Spleen (tissue), 11 donors: Measurements from ENCODE around the gene TMEM167B. TPM values are rescaled to one million over a fixed set of nuclear protein-coding genes. Genes with fewer than 3 reads are reported as not detected.
"Not testable (repeated sequence)": the region's sequence is repeated elsewhere in the genome, so short reads cannot be mapped to it uniquely, and the experiment has no call there.

Source experiments
- DNase-seq: peaks from one replicate; pipeline ENCODE4 v3.0.0-alpha.2; 2020
- H3K27ac ChIP-seq, 8 donors: fragments of 200-600 bp; sonication (generic) in 7 of 8; 1 replicate in 4 of 8; 2 replicates in 4 of 8; pipeline versions ENCODE4 v1.5.0 to v1.8.0; 2016 to 2021; ENCODE audit warnings: inconsistent platforms in 4 of 8, mild to moderate bottlenecking in 4 of 8, moderate library complexity in 1 of 8
- H3K27me3 ChIP-seq, 7 donors: fragments of 200-600 bp; sonication (generic) in 6 of 7; replicated peaks in 1 of 7; 1 replicate in 4 of 7; 2 replicates in 3 of 7; pipeline versions ENCODE4 v1.5.0 to v1.8.0; 2016 to 2021; ENCODE audit warnings: inconsistent platforms in 3 of 7, mild to moderate bottlenecking in 1 of 7
- H3K36me3 ChIP-seq, 6 donors: fragments of 200-600 bp; sonication (generic) in 5 of 6; 1 replicate in 4 of 6; 2 replicates in 2 of 6; pipeline versions ENCODE4 v1.5.0 to v1.8.0; 2016 to 2021; ENCODE audit warnings: inconsistent platforms in 2 of 6
- H3K4me1 ChIP-seq, 6 donors: fragments of 200-600 bp; sonication (generic) in 5 of 6; 1 replicate in 3 of 6; 2 replicates in 3 of 6; pipeline versions ENCODE4 v1.5.0 to v1.8.0; 2016 to 2021; ENCODE audit warnings: inconsistent platforms in 3 of 6
- H3K4me3 ChIP-seq, 8 donors: fragments of 200-600 bp; sonication (generic) in 7 of 8; 1 replicate in 4 of 8; 2 replicates in 4 of 8; pipeline versions ENCODE4 v1.5.0 to v1.8.0; 2016 to 2021; ENCODE audit warnings: inconsistent platforms in 4 of 8, mild to moderate bottlenecking in 4 of 8, moderate library complexity in 2 of 8
- H3K9me3 ChIP-seq, 8 donors: fragments of 200-600 bp; sonication (generic) in 7 of 8; 1 replicate in 4 of 8; 2 replicates in 4 of 8; pipeline versions ENCODE4 v1.5.0 to v1.8.0; 2016 to 2021; ENCODE audit warnings: inconsistent platforms in 4 of 8
- CTCF ChIP-seq, 11 experiments: fragments of 200-600 bp in 7 of 11; fragments of 450-650 bp in 4 of 11; sonication (generic) in 4 of 11; IDR thresholded peaks in 8 of 11; conservative IDR thresholded peaks in 3 of 11; 1 replicate in 7 of 11; 2 replicates in 4 of 11; pipeline versions ENCODE4 v1.4.0 to v1.8.0; 2016 to 2021; ENCODE audit warnings: antibody characterized with exemption in 11 of 11, inconsistent platforms in 4 of 11, mild to moderate bottlenecking in 1 of 11
- POLR2A ChIP-seq, 3 donors: fragments of 450-650 bp; IDR thresholded peaks; one replicate each; pipeline ENCODE4 v1.5.1; 2017; ENCODE audit warnings: antibody characterized with exemption in 3 of 3, mild to moderate bottlenecking in 1 of 3
- POLR2AphosphoS5 ChIP-seq, 3 donors: sonication (generic); formaldehyde crosslinking; IDR thresholded peaks; one replicate each; pipeline ENCODE4 v1.5.1; 2017; ENCODE audit warnings: antibody characterized with exemption in 3 of 3
- WGBS, 5 donors: extraction: QIAGEN DNeasy Blood & Tissue Kit in 3 of 5; methylation state at CpG; one replicate each; pipeline versions ENCODE4 v1.1.5 to v1.1.7; 2013 to 2018; 5-methylcytosine and 5-hydroxymethylcytosine counted together
- intact Hi-C: fragments of 100-400 bp; cut with DNase I; formaldehyde crosslinking; loops from one replicate; pipeline ENCODE4 v1.15.0; 2023; ENCODE audit warnings: low total_unique reads
- polyA plus RNA-seq, 3 donors: library from polyadenylated mRNA; stranded (reverse); fragments of 200-250 nt; gene quantifications; one replicate each; pipeline ENCODE4 v1.2.1, GENCODE V29; 2013
- small RNA-seq, 4 donors: library from RNA; depleted of rRNA; stranded (forward); fragments of <200 nt; gene quantifications; one replicate each; pipeline ENCODE3, GENCODE V24; 2016
- total RNA-seq, 7 donors: library from RNA; depleted of rRNA in 3 of 7; stranded (reverse); fragments of >200 nt in 3 of 7; fragmentation: NEBNext Ultra II Directional in 4 of 7; extraction: Animal tissue kit (Norgen Biotek cat#: 25700) in 4 of 7; gene quantifications; one replicate each; pipeline versions ENCODE4 v1.1.0 to v1.2.1, GENCODE V29; 2016 to 2021
- donor health status: healthy with polysubstance abuse.
- donor health status: DM: no; HTN: no; CAD: no; lungs with moderate emphysema.
- donor health status: DM: no; HTN: no; CAD: no.
- donor health status: Bipolar disorder and iron deficiency.
- donor health status: healthy.
- donor health status: DM: no; HTN: no; CAD: no.
- donor health status: DM: yes; HTN: yes; CAD: no.

The TMEM167B gene
- total and polyA plus RNA-seq, 10 donors = 19.1 to 48.2 (median 31.4) TPM

DNA sequence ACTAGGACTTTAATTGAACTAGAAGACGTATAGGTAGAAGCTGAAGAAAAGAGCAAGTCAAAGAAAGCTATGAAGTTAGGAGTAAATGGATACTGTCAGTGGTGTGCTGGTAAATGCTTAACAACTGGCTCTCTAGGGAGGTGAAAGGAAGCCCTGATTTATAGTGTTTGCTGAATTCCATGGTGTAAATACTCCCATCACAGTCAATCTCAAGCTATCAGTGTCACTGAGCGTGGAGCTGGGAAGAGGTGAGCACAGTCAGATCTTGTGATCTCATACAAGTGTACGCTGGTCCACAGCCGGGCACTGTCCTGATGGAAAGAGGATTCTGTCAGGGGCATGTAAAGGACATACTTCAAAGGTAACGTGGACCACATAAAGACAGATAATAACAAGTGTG is 51.7 kb downstream of the TMEM167B start:
- H3K9me3 ChIP-seq = no peaks in the 10 kb centered on the region
- TF ChIP-seq POLR2A (IDR thresholded peaks at IDR 0.05) = no peak
- TF ChIP-seq CTCF (IDR thresholded peaks at IDR 0.05 in 8 of 11, conservative IDR thresholded peaks at IDR 0.05 in 3 of 11) = no peak
- TF ChIP-seq POLR2AphosphoS5 (IDR thresholded peaks at IDR 0.05) = no peak
- 82 to 94% (median 92%) methylated on average over 5 of the region's 5 CpGs for WGBS, 5 donors
- intact Hi-C loops = no loop called here
- peaks cover 0 to 7% (median 0%) of the 10 kb centered on the region in 6 donors for H3K4me1 ChIP-seq
- H3K4me3 ChIP-seq = no peak overlapping the region
- no peak for DNase-seq
- no peaks in the 10 kb centered on the region for H3K36me3 ChIP-seq
- no peaks in the 10 kb centered on the region for H3K27me3 ChIP-seq
- no peak overlapping the region for H3K27ac ChIP-seq

GRCh38 chr1:109142725-109143124 is 52.2 kb downstream of the TMEM167B start:
- H3K4me1 ChIP-seq, H3K4me3 ChIP-seq, DNase-seq, intact Hi-C loops, H3K9me3 ChIP-seq, H3K27ac ChIP-seq, H3K36me3 ChIP-seq, H3K27me3 ChIP-seq: not testable (repeated sequence)
- 86 to 95% (median 94%) methylated on average over 6 of the region's 6 CpGs for WGBS, 5 donors

Small RNA genes within 50 kb of the gene (small RNA-seq; reads per million reads assigned to genes)
- 0 reads per million in 4 donors for gene AL356488.2

Other genes starting within 250 kb of the TMEM167B start
- gene AKNAD1, start 233.7 kb upstream of the TMEM167B start, total RNA-seq = not detected
- under 1 TPM in 2 of 3 donors, not detected in 1; 0.03 to 0.11 TPM for gene AKNAD1, start 233.7 kb upstream of the TMEM167B start, polyA plus RNA-seq
- 1 to 10 TPM; 1.6 to 7.7 (median 4.0) TPM for gene GPSM2, start 213.8 kb upstream of the TMEM167B start, total RNA-seq
- 1 to 10 TPM in 1 of 3 donors, under 1 TPM in 2; 0.67 to 1.7 (median 0.93) TPM for gene GPSM2, start 213.8 kb upstream of the TMEM167B start, polyA plus RNA-seq
- 10 to 100 TPM; 16.5 to 30.0 (median 25.6) TPM for gene CLCC1, start 127.3 kb upstream of the TMEM167B start, total RNA-seq
- gene CLCC1, start 127.3 kb upstream of the TMEM167B start, polyA plus RNA-seq = 1 to 10 TPM; 5.9 to 7.3 (median 6.3) TPM
- 10 to 100 TPM in 6 of 7 donors, 1 to 10 TPM in 1; 9.8 to 20.1 (median 14.6) TPM for gene WDR47, start 48.7 kb upstream of the TMEM167B start, total RNA-seq
- 1 to 10 TPM; 1.9 to 3.5 (median 2.2) TPM for gene WDR47, start 48.7 kb upstream of the TMEM167B start, polyA plus RNA-seq
- 10 to 100 TPM; 18.0 to 32.5 (median 24.5) TPM for gene TAF13, start 14.8 kb upstream of the TMEM167B start, total RNA-seq
- 10 to 100 TPM in 2 of 3 donors, 1 to 10 TPM in 1; 9.0 to 22.5 (median 12.5) TPM for gene TAF13, start 14.8 kb upstream of the TMEM167B start, polyA plus RNA-seq
- gene ELAPOR1, start 23.4 kb downstream of the TMEM167B start, total RNA-seq = 10 to 100 TPM in 1 of 7 donors, 1 to 10 TPM in 6; 2.3 to 10.3 (median 5.5) TPM
- under 1 TPM; 0.26 to 0.36 (median 0.32) TPM for gene ELAPOR1, start 23.4 kb downstream of the TMEM167B start, polyA plus RNA-seq
- gene SARS1, start 123.2 kb downstream of the TMEM167B start, total RNA-seq = 100 to 1,000 TPM in 3 of 7 donors, 10 to 100 TPM in 4; 98.5 to 138 (median 99.4) TPM
- gene SARS1, start 123.2 kb downstream of the TMEM167B start, polyA plus RNA-seq = 10 to 100 TPM; 47.2 to 63.2 (median 50.1) TPM
- gene CELSR2, start 158.8 kb downstream of the TMEM167B start, total RNA-seq = 1 to 10 TPM in 5 of 7 donors, under 1 TPM in 2; 0.79 to 2.9 (median 1.4) TPM
- gene CELSR2, start 158.8 kb downstream of the TMEM167B start, polyA plus RNA-seq = under 1 TPM; 0.20 to 0.54 (median 0.46) TPM
- gene PSRC1, start 192.4 kb downstream of the TMEM167B start, total RNA-seq = 1 to 10 TPM; 2.0 to 9.3 (median 3.1) TPM
- gene PSRC1, start 192.4 kb downstream of the TMEM167B start, polyA plus RNA-seq = 1 to 10 TPM; 3.5 to 3.9 (median 3.5) TPM
- gene MYBPHL, start 216.2 kb downstream of the TMEM167B start, total RNA-seq = not detected
- not detected for gene MYBPHL, start 216.2 kb downstream of the TMEM167B start, polyA plus RNA-seq